Measurements from ENCODE around the gene ISOC2. TPM values are rescaled to one million over a fixed set of nuclear protein-coding genes. Genes with fewer than 3 reads are reported as not detected.

Gene ISOC2
- total and polyA plus RNA-seq, 2 donors (not counting 3 experiments of a cell fraction or from before 2014, with no cell fraction given): 49.3 to 68.7 TPM

- ChIA-PET CTCF (interaction anchor here (0.7 to 1.4 kb wide), 6 partner anchors 10 to 247 kb away, joined by 3 to 5 read pairs (median 3); no protein-coding TSS in a partner anchor), POLR2A (interaction anchor here (0.6 to 2.0 kb wide), 20 partner anchors 12 to 321 kb away, joined by 3 to 15 read pairs (median 4); partner anchors contain the start of genes FIZ1, HSPBP1, ISOC2 and KMT5C)
- Histone ChIP-seq H4K20me1 (replicated peaks; ENCODE audit: control insufficient read depth, extremely low read depth, insufficient read depth, low read length) (no peaks in the 10 kb centered on the region), H3K79me2 (ENCODE audit: control insufficient read depth, insufficient read depth, low read length) (peaks cover 39% of the 10 kb centered on the region), H3K9me3 (replicated peaks; ENCODE audit: control insufficient read depth, insufficient read depth, low read length) (no peaks in the 10 kb centered on the region), H3K9me1 (replicated peaks; ENCODE audit: control insufficient read depth, extremely low read depth, insufficient read depth, low read length) (no peaks in the 10 kb centered on the region), H3K36me3 (ENCODE audit: control insufficient read depth in 2 of 2, extremely low read depth in 1 of 2, insufficient read depth in 2 of 2, low read length in 2 of 2) (peaks cover under 1 to 6% of the 10 kb centered on the region in 2 experiments), H3K4me1 (ENCODE audit: control insufficient read depth, extremely low read depth, insufficient read depth, low read length) (peaks cover 13% of the 10 kb centered on the region), H3K4me3 (replicated peaks in 1 of 3; ENCODE audit: insufficient read depth in 1 of 3, low read depth in 1 of 3, low read length in 3 of 3) (peak overlapping the region in 2 of 3 experiments; percentile 28 to 90), H3K4me2 (ENCODE audit: insufficient read depth, low read length) (peak overlapping the region; percentile 64), H3K27me3 (ENCODE audit: control insufficient read depth in 2 of 2, insufficient read depth in 2 of 2, low read length in 2 of 2) (peaks cover 2 to 5% of the 10 kb centered on the region in 2 experiments), H2AFZ (ENCODE audit: low read depth, low read length) (peak overlapping the region; percentile 90), H3K9ac (replicated peaks; ENCODE audit: extremely low read depth, insufficient read depth, low read length) (peak overlapping the region; percentile 93), H3K27ac (ENCODE audit: insufficient read depth, low read depth, low read length) (peak overlapping the region; percentile 90)
- TF ChIP-seq EZH2 (IDR thresholded peaks at IDR 0.05; ENCODE audit: borderline replicate concordance, low read depth, low read length, severe bottlenecking) (no peak), CTCF (IDR thresholded peaks at IDR 0.05; ENCODE audit: extremely low read depth in 1 of 2, insufficient read depth in 1 of 2, low read depth in 1 of 2, low read length in 2 of 2) (no peak), MYC (IDR thresholded peaks at IDR 0.05; ENCODE audit: low read depth, low read length) (peak; percentile 74), MAX (IDR thresholded peaks at IDR 0.05; ENCODE audit: insufficient read depth, insufficient read length) (peak; percentile 71), GATA2 (IDR thresholded peaks at IDR 0.05; ENCODE audit: insufficient read depth, insufficient read length, low read depth, low read length) (no peak), JUN (IDR thresholded peaks at IDR 0.05; ENCODE audit: borderline replicate concordance, insufficient read depth, insufficient read length, low read depth) (no peak), POLR2A (IDR thresholded peaks at IDR 0.05; ENCODE audit: low read depth, low read length) (peak; percentile 58)
- FAIRE-seq: peak; percentile 99
- BruUV-seq (replicated peaks): no TSS peak
- intact Hi-C loops (cut with micrococcal nuclease): loop anchor here (1.0 to 2.0 kb wide), 6 partner anchors 23 to 267 kb away; partner anchors contain the start of genes ISOC2, KMT5C, PPP6R1 and RPL28
- dilution Hi-C loops (cut with MboI; ENCODE audit: extremely low pct_ligation_motif_present, low sequenced_read_pairs): no loop called here
- DNase-seq (ENCODE audit: low read depth, low spot score): peak; percentile 100
Observed at GRCh38 chr19:55407800-55408532, 53.5 kb downstream of the ISOC2 start.
